HepG2 (cell line): ENCODE results near the gene SLC25A22.

Source experiments
- ZBTB10 ChIP-seq: sonication (generic); formaldehyde crosslinking; IDR thresholded peaks from 2 replicates; pipeline ENCODE4 v1.4.0; 2020; ENCODE audit warnings: missing genetic modification reagents, borderline replicate concordance
- ZFX ChIP-seq: sonication (generic); formaldehyde crosslinking; IDR thresholded peaks from 2 replicates; pipeline ENCODE4 v1.4.0; 2020; ENCODE audit warnings: mild to moderate bottlenecking, low read depth, missing genetic modification reagents, moderate library complexity

DNA sequence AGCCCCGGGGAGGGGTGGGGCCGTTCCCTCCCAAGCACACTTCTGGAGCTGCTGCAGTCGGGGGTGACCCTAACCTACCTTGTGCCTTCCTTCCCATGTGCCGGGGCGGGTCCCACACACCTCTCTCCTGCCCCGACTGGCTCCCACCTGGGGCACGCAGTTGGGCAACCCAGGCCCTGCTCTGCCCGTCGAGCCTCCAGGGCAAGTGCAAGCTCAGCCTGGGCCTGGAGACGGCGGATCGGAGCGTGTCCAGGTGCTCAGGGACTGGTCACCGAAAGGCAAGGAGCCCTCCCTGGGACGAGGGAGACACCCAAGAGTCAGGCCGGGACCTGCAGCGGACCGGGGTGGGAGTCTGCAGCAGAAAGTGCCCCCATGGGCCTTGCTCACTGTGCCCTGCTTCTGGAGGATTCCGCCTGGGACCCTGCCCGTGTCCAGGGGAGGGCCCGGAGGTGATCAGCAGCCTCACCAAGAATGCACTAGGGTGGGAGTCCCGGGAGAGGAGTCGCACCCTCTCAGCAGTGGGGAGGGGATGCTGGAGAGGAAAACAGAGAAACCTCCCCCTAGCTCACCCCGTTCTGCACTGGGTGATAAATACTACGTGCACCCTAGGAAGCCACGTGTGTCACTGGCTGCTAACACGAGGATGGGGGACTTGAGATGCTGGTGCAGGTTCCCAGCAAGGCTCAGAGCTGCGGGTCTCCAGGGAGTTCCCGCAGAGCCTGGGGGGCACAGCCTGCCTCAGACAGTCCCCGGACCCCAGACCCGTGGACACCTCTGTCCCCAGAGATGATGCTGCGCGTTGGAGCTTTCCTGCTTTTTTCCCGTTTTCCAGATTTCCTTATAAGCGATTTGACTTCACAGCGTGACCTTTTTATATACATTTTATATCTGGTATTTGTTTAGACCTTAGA, 15.6 kb downstream of the SLC25A22 start:
- TF ChIP-seq ZFX (no peak), ZBTB10 (CRISPR knock-in tag) (no peak)
